ENCODE data around the gene TECTA.
"Not testable (repeated sequence)": the region's sequence is repeated elsewhere in the genome, so short reads cannot be mapped to it uniquely, and the experiment has no call there.

Gene TECTA

GRCh38 chr11:121091492-121092152, 9.4 kb upstream of the TECTA start:
- DNase-seq: peak; percentile 82

GRCh38 chr11:121095561-121095960, 5.5 kb upstream of the TECTA start:
- DNase-seq: no peak

DNA sequence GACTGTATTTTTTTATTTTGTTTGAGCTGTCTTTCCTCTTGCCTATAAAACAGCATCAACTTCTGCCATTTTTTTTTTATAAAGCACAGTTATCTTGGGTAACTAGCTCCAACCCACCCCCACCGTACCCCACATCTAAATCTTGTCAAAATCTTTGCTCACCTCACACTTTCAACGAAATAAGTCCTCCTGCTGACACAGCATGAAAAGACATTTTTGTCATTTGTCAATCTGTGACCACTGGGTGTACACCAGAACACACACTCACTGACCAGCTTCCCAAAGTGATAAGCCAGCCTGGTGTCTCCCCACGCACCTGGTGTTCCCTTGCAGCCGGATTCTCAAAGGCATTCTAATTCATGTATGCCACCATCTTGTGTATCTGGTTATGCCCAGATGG, 1.7 kb upstream of the TECTA start:
- DNase-seq: no peak

- no peak for DNase-seq
These were observed 1.2 kb upstream of the TECTA start for GRCh38 chr11:121099885-121100284.

DNA sequence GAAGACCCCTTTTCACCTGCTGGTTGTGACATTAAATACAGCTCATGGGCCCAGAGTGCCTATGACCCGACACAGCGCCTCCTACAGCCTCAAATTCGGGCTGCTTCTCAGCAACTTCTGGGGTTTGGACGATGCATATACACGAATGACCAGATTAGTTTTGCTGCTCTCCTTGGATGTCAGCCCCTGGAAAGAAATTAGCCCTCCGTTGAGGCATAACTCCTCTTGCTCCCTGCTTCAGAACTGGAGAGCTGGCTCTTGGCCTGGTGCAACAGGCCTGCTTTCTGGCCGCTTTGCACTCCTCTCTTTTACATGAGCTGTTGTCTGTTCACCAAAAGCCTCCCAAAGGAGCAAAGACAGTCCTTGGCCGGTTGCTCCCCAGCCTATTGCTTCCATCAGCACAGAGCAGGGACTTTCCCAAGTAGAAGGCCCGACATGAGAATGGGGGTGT, 3.3 kb downstream of the TECTA start:
- no peak for DNase-seq

DNA sequence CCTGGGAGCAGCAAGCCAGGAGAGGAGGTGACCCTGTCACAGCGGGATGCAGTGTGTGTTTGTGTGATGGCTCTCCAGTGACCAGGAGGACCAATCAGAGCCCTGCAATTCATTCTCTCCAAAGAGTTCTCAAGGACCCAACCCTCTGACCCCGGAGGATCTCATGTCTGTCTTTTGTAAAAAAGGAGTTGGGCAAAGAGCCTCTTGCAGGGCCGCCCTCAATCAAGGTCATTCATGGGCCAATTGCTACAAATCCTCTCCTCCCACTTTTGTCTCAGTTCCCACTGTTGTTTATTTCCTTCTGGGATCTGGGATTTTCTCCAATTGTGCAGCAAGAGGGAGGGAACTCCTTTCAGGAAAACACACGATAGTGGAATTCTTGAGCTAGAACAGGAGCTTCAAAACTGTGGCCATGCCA, 4.0 kb downstream of the TECTA start:
- DNase-seq: no peak

DNA sequence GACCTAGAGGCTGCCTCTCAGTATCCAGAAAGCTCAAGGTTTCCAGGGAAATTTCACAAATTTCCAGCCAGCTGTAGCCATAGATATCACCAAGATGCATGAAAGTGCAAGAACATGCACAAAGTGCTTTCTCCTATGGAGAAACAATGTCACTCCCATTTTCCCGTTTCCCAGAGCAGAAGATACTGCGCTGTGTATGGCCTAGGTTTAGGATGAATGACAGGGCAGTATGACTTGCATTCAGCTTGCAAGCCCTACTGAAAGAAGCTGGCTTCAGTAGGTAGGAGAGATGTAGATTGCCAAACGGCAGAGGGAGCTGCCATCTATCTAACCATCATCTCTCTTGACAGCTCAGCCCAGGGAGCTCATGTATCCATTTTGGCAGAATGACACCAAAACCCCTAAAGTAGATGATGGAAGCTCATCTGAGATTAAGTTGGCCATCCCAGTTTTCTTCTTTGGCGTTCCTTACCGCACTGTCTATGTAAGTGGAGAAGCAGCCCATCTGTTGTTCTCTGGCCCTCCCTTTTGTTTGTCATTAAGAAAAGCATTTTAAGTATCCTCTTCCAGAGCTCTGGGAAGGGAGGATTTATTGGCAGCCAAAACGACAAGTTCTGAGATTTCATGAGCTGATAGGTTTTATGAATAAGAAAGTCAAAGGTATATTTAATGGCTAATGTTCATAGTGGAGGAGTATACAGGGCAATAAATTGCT, 4.6 kb downstream of the TECTA start:
- no peak for DNase-seq

DNA sequence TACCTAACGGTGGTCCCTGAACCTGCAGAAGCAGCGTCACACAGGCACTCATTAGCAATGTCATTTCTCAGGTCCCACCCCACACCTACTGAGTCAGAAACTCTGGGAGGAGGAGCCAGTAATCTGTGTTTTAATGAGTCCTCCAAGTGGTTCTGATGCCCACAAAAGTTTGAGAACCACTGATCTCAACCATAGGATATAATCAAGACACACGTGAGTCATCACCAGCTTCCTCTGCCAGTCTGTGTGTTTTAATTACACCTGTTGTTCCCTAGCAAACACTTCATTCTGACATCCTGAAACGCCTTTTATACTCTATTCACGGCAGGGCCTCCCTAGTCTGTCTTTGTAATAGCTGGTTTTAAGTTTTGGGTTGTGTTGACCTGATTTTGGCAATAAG, 5.8 kb downstream of the TECTA start:
- DNase-seq: no peak

DNA sequence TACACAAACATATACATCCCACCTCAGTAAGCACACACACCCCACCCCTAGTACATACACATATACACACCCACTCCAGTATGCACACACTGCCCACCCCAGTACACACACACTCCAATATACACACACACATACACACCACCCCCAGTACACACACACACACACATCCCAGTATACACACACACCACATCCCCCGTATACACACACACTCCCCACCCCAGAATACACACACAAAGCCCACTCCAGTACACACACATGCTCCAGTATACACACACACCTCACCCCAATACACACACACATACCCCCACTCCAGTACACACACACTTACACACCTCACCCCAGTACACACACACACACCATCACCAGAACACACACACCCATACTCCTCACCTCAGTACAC, 7.4 kb downstream of the TECTA start:
- DNase-seq: no peak

GRCh38 chr11:121109471-121109870, 8.4 kb downstream of the TECTA start:
- no peak for DNase-seq

GRCh38 chr11:121109916-121110586, 9.0 kb downstream of the TECTA start:
- DNase-seq: no peak

DNA sequence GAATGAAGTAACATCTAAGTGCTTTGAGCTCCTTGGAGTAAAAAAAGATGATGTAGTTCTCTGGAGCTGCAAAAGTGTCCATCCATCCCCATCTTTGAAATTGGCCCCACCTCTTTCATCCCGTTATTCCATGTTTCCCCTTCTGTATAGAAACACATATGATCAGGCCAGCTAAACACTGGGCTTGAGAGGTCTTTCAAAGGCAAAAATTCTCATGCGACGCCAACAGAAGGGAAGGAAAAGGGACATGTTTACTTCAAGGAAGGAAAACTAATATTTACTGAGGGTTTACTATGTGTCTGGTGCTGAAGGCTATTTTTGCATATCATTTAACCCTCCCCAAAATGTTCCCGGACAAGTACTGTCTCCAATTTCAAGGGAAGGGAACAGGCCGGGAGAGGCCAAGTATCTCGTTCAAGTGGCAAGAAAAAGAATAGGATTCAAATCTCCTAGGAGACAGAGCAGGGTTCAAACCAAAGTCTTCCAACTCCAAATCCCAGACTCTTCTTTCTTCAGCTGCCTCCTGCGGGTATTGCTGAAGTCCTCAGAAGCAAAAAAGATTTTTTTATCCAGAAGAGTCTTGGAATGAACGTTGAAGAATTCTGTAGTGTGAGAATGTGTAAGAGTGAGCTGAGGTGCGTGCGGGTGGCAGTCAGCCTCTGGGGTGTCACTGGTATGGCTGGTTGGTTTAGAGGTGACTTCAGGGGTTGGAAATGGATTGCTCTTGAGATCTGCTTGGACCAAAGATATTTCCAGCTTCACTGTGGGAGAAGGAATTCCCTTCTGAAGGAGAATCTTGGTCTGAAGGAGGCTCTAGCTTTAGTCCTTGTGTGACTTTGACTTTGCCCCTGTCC, 10.1 kb downstream of the TECTA start:
- DNase-seq: no peak

- peak; percentile 90 for DNase-seq
These were observed 11.7 kb downstream of the TECTA start for GRCh38 chr11:121112498-121113455.

- no peak for DNase-seq
These were observed 12.6 kb downstream of the TECTA start for GRCh38 chr11:121113611-121114010.

DNA sequence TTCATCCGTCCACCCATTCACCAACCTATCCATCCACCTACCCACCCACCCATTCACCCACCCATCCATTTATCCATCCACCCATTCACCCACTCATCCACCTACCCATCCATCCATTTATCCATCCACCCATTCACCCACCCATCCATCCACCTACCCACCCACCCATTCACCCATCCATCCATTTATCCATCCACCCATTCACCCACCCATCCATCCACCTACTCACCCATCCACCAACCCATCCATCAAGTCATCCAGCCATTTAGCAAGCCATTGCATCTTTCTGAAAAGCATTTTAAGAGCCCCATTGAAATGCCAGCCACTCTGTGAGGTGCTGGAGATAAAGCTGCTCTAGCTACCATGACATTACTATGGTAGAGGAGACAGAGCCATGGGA, 14.0 kb downstream of the TECTA start:
- not testable (repeated sequence) for DNase-seq

GRCh38 chr11:121117788-121118187, 16.7 kb downstream of the TECTA start:
- DNase-seq: no peak

- peak; percentile 12 for DNase-seq
These were observed 18.4 kb downstream of the TECTA start for GRCh38 chr11:121119440-121119839.

- no peak for DNase-seq
These were observed 21.3 kb downstream of the TECTA start for GRCh38 chr11:121122328-121122727.

- DNase-seq: no peak
These were observed 22.5 kb downstream of the TECTA start for GRCh38 chr11:121123496-121124069.

GRCh38 chr11:121127809-121128208, 26.8 kb downstream of the TECTA start:
- no peak for DNase-seq

All from OCI-M1 (cell line).